Measurements from ENCODE around the gene NFIX. TPM values are rescaled to one million over a fixed set of nuclear protein-coding genes. Genes with fewer than 3 reads are reported as not detected.

NFIX gene
- total and polyA plus RNA-seq, 7 experiments from 2014 or later: 0.41 to 7.7 (median 5.9) TPM

DNA sequence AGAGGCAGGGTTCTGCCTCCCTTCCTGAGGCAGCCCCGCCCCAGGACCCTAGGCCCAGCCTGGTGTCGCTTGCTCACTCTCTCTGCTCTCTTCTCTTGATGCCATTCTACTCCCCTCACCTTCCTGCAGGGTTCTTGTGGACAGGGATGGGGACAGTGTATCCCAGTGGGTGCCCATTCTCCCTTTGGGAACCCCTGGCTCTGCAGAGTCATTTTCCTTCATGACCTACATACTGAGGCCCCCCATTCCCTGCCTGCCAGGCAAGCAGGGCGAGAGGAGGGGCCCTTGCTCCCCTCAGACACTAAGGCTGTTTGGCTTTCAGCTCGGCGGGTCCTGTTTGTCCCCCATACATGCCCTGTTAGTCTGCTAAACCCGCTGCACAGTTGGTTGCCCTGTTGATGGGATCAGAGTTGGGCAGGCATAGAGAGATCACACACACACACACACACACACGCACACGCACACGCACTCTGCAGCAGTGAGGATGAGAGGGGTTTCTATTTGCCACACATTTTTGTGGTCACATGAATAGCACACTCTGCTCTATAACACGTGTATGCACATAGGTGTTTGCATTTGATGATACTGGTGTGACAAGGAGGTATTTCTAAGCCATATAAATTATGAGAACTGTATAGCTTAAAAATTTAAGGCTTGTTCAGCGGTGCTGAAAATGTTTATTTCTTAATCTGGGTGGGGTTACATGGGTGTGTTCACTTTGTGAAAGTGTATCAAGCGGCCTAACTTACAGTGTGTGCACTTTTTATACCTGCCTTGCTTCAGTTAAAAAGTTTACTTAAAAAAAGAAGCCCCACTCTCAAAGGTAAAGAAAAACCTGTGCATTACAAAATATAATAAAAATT is 20.3 kb downstream of the NFIX start:
- Mint-ChIP-seq H3K36me3 (peaks cover 0 to 5% (median 0%) of the 10 kb centered on the region in 5 donors), H3K9me3 (peaks cover 0 to 2% (median 0%) of the 10 kb centered on the region in 11 donors), H3K4me1 (peaks cover 17 to 33% (median 27%) of the 10 kb centered on the region in 7 donors), H3K4me3 (peak overlapping the region in 1 of 10 donors; percentile 30), H3K27ac (no peak overlapping the region), H3K27me3 (peaks cover 40 to 74% (median 46%) of the 10 kb centered on the region in 5 donors)
- Histone ChIP-seq H3K4me1 (ENCODE audit: control insufficient read depth in 2 of 2, insufficient read depth in 2 of 2, low read length in 2 of 2) (peaks cover 5 to 9% of the 10 kb centered on the region in 2 donors), H3K4me3 (ENCODE audit: low read length) (no peak overlapping the region), H3K9me3 (ENCODE audit: control insufficient read depth in 2 of 3, low read length in 3 of 3) (no peaks in the 10 kb centered on the region), H3K36me3 (ENCODE audit: control insufficient read depth in 2 of 3, insufficient read depth in 3 of 3, low read length in 3 of 3) (no peaks in the 10 kb centered on the region), H3K27ac (ENCODE audit: low read depth, low read length) (no peak overlapping the region), H3K27me3 (ENCODE audit: control insufficient read depth in 2 of 2, insufficient read depth in 2 of 2, low read length in 2 of 2) (peaks cover 3 to 30% of the 10 kb centered on the region in 2 donors)
- ChIA-PET POLR2A (no interaction called here), CTCF (no interaction called here)
- DNase-seq (no peak), ATAC-seq (no peak)
- intact Hi-C loops (cut with micrococcal nuclease): no loop called here

DNA sequence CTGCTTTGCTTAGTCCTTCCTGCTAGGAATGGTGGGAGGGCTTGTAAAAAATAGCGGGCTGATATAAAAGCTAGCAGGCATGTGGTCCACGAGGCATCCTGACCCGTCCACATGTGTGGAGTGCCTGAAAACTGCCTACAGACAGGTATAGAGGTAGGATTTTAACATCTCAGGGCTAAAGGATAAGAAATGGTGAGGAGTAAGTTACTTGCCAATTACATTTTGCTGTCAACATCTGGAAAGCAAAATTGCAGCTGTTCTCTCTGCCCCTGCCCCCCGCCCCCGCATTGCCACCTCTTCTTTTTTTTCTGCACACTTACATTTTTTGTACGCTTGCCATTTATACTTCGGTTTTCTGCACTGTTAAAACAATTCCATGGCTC is 21.0 kb downstream of the NFIX start:
- Mint-ChIP-seq H3K36me3 (peaks cover 0 to 5% (median 0%) of the 10 kb centered on the region in 5 donors), H3K27me3 (peaks cover 35 to 72% (median 44%) of the 10 kb centered on the region in 5 donors), H3K27ac (no peak overlapping the region), H3K9me3 (peaks cover 0 to 2% (median 0%) of the 10 kb centered on the region in 11 donors), H3K4me3 (no peak overlapping the region), H3K4me1 (peaks cover 17 to 30% (median 27%) of the 10 kb centered on the region in 7 donors)
- CTCF ChIA-PET: no interaction called here
- Histone ChIP-seq H3K9me3 (ENCODE audit: control insufficient read depth in 2 of 3, low read length in 3 of 3) (no peaks in the 10 kb centered on the region), H3K27ac (ENCODE audit: low read depth, low read length) (no peak overlapping the region), H3K4me1 (ENCODE audit: control insufficient read depth in 2 of 2, insufficient read depth in 2 of 2, low read length in 2 of 2) (peaks cover 5 to 9% of the 10 kb centered on the region in 2 donors), H3K27me3 (ENCODE audit: control insufficient read depth in 2 of 2, insufficient read depth in 2 of 2, low read length in 2 of 2) (peaks cover 3 to 30% of the 10 kb centered on the region in 2 donors), H3K4me3 (ENCODE audit: low read length) (no peak overlapping the region), H3K36me3 (ENCODE audit: control insufficient read depth in 2 of 3, insufficient read depth in 3 of 3, low read length in 3 of 3) (no peaks in the 10 kb centered on the region)
- intact Hi-C loops (cut with micrococcal nuclease): no loop called here
- no peak for DNase-seq
- no peak for ATAC-seq
- POLR2A ChIA-PET: no interaction called here

GRCh38 chr19:13016628-13017305 is 21.5 kb downstream of the NFIX start:
- Histone ChIP-seq H3K36me3 (ENCODE audit: control insufficient read depth in 2 of 3, insufficient read depth in 3 of 3, low read length in 3 of 3) (no peaks in the 10 kb centered on the region), H3K9me3 (ENCODE audit: control insufficient read depth in 2 of 3, low read length in 3 of 3) (no peaks in the 10 kb centered on the region), H3K27me3 (ENCODE audit: control insufficient read depth in 2 of 2, insufficient read depth in 2 of 2, low read length in 2 of 2) (peaks cover 3 to 28% of the 10 kb centered on the region in 2 donors), H3K4me1 (ENCODE audit: control insufficient read depth in 2 of 2, insufficient read depth in 2 of 2, low read length in 2 of 2) (peaks cover 5 to 9% of the 10 kb centered on the region in 2 donors), H3K4me3 (ENCODE audit: low read length) (no peak overlapping the region), H3K27ac (ENCODE audit: low read depth, low read length) (no peak overlapping the region)
- Mint-ChIP-seq H3K4me3 (no peak overlapping the region), H3K4me1 (peaks cover 17 to 27% (median 23%) of the 10 kb centered on the region in 7 donors), H3K27me3 (peaks cover 31 to 72% (median 42%) of the 10 kb centered on the region in 5 donors), H3K36me3 (peaks cover 0 to 5% (median 0%) of the 10 kb centered on the region in 5 donors), H3K27ac (no peak overlapping the region), H3K9me3 (peaks cover 0 to 2% (median 0%) of the 10 kb centered on the region in 11 donors)
- DNase-seq (no peak), ATAC-seq (no peak)
- intact Hi-C loops (cut with micrococcal nuclease): no loop called here
- ChIA-PET POLR2A (no interaction called here), CTCF (interaction anchor here (0.5 kb wide), 1 partner anchor 18 kb away, joined by 3 read pairs; no protein-coding TSS in a partner anchor)

DNA sequence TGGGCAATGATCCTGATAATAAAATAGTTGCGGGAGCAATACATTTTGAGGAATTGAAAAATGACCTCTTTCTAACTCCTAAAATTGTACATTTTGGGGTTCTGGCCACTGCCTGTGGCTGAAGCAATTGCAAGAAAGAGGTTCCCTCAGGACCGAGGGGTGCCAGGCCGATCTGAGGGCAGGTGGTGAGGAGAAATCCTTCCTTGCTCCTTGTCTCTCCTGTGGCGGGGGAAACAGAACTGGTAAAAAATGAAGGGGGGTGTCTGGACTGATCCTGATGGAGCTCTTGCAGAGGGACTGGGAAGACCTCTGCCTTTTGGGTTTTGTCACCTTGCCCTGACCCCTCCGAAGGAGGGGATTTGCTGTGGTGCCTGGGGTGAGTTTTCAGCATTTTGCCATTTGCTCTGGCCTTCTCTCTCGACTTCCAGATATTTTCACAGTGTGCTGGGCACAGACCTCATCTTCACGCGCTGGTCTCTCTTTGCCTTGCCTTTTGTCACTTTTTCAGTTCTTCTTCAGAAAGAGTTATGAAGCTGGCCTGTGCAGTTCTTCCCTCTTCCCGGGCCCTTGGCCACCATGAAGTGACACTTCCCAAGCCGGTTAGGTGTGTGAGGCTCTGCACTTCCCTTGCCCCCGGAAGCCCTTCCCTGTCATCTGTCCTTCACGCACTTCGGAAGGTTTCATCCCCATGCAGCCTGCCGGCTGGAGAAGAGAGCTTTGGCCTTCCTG is 22.2 kb downstream of the NFIX start:
- POLR2A ChIA-PET: no interaction called here
- CTCF ChIA-PET: no interaction called here
- no peak for DNase-seq
- peaks cover 5 to 7% of the 10 kb centered on the region in 2 donors for H3K4me1 ChIP-seq (ENCODE audit: control insufficient read depth in 2 of 2, insufficient read depth in 2 of 2, low read length in 2 of 2)
- peaks cover 33 to 76% (median 47%) of the 10 kb centered on the region in 5 donors for H3K27me3 Mint-ChIP-seq
- no peak overlapping the region for H3K4me3 ChIP-seq (ENCODE audit: low read length)
- no peaks in the 10 kb centered on the region for H3K36me3 ChIP-seq (ENCODE audit: control insufficient read depth in 2 of 3, insufficient read depth in 3 of 3, low read length in 3 of 3)
- H3K27me3 ChIP-seq (ENCODE audit: control insufficient read depth in 2 of 2, insufficient read depth in 2 of 2, low read length in 2 of 2): peaks cover 3 to 21% of the 10 kb centered on the region in 2 donors
- peaks cover 0 to 5% (median 0%) of the 10 kb centered on the region in 5 donors for H3K36me3 Mint-ChIP-seq
- H3K27ac Mint-ChIP-seq: no peak overlapping the region
- H3K9me3 ChIP-seq (ENCODE audit: control insufficient read depth in 2 of 3, low read length in 3 of 3): no peaks in the 10 kb centered on the region
- intact Hi-C loops (cut with micrococcal nuclease): no loop called here
- no peak overlapping the region for H3K27ac ChIP-seq (ENCODE audit: low read depth, low read length)
- ATAC-seq: no peak
- H3K4me1 Mint-ChIP-seq: peaks cover 16 to 29% (median 22%) of the 10 kb centered on the region in 7 donors
- H3K9me3 Mint-ChIP-seq: peaks cover 0 to 2% (median 0%) of the 10 kb centered on the region in 11 donors
- no peak overlapping the region for H3K4me3 Mint-ChIP-seq

DNA sequence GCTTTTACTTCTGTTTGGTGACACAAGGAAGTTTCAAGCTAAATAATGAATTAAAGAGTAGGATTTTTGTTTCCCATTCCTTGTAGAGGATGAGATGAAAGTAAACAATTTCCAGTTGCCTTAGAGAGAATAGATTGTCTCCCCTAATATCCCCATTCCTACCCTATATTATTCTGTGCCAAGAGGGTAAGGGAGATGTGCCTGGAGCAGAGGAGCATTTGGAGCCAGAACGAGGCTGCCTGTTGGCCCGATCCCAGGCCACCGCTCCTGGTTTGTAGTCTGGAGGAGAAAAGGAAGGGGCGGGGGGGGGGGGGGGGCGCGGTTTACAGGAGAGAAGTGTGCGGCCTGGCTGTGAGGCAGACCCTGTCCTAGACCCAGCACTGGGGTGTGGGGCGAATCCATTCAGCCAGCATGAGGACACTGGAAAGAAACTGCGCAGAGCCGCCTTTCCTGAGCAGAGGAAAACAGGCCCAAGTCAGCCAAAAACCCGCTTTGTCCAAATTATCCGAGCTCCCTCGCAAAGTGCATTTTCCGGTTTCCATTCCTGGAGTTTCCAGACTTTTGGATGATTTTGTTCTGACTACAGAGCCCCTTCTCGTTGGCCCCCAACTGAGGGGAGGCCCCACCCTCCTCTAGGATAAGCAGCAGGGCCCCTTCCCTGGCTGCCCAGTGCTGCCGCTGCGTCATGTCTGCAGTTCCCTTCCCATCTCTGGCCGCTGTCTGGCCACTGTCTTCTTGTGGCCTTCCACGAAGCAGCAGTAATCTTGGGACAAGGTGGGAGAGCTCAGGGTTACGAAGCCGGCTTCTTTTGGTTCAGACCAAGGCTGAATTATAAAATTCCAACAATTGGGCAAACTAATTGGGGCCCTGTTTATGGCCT is 23.0 kb downstream of the NFIX start:
- CTCF ChIA-PET: no interaction called here
- Histone ChIP-seq H3K27me3 (ENCODE audit: control insufficient read depth in 2 of 2, insufficient read depth in 2 of 2, low read length in 2 of 2) (peaks cover 3 to 16% of the 10 kb centered on the region in 2 donors), H3K9me3 (ENCODE audit: control insufficient read depth in 2 of 3, low read length in 3 of 3) (no peaks in the 10 kb centered on the region), H3K36me3 (ENCODE audit: control insufficient read depth in 2 of 3, insufficient read depth in 3 of 3, low read length in 3 of 3) (no peaks in the 10 kb centered on the region), H3K4me1 (ENCODE audit: control insufficient read depth in 2 of 2, insufficient read depth in 2 of 2, low read length in 2 of 2) (peaks cover 5 to 10% of the 10 kb centered on the region in 2 donors), H3K27ac (ENCODE audit: low read depth, low read length) (no peak overlapping the region), H3K4me3 (ENCODE audit: low read length) (no peak overlapping the region)
- H3K27ac Mint-ChIP-seq: no peak overlapping the region
- ATAC-seq (no peak), DNase-seq (no peak)
- peaks cover 0 to 5% (median 0%) of the 10 kb centered on the region in 5 donors for H3K36me3 Mint-ChIP-seq
- H3K4me3 Mint-ChIP-seq: no peak overlapping the region
- intact Hi-C loops (cut with micrococcal nuclease): no loop called here
- H3K27me3 Mint-ChIP-seq: peaks cover 26 to 74% (median 45%) of the 10 kb centered on the region in 5 donors
- peaks cover 9 to 29% (median 17%) of the 10 kb centered on the region in 7 donors for H3K4me1 Mint-ChIP-seq
- POLR2A ChIA-PET: no interaction called here
- peaks cover 0 to 1% (median 0%) of the 10 kb centered on the region in 11 donors for H3K9me3 Mint-ChIP-seq

All from naive thymus-derived CD4-positive, alpha-beta T cell (primary cell).